Cortex of kidney (tissue), 1 donor: ENCODE data around the gene AIF1.

ENCODE experiments used
- DNase-seq: peaks from one replicate; lab custom pipeline; 2025; lab: John Stamatoyannopoulos, UW

The AIF1 gene

GRCh38 chr6:31614684-31615578, at the start of gene AIF1:
Gene AIF1 (plus strand): TSS chr6:31615234. CDS start chr6:31615330, 96 bp downstream.
- no peak for DNase-seq

- no peak for DNase-seq
Measured at GRCh38 chr6:31567531-31568370, 47.3 kb upstream of the AIF1 start.

- DNase-seq: no peak
Measured at GRCh38 chr6:31568537-31568961, 46.5 kb upstream of the AIF1 start.

GRCh38 chr6:31569861-31570536, 45.0 kb upstream of the AIF1 start:
- no peak for DNase-seq

- DNase-seq: no peak
Measured at GRCh38 chr6:31572041-31572911, 42.8 kb upstream of the AIF1 start, which contains the start of gene LTA. Gene LTA (plus strand): TSS chr6:31572289. CDS start chr6:31572743, 454 bp downstream.

GRCh38 chr6:31573239-31574105, 41.6 kb upstream of the AIF1 start:
- no peak for DNase-seq

- no peak for DNase-seq
Measured at GRCh38 chr6:31574106-31575061, 40.6 kb upstream of the AIF1 start.

GRCh38 chr6:31575335-31575901, 39.6 kb upstream of the AIF1 start, which contains the start of gene TNF:
Gene TNF (plus strand): TSS chr6:31575565. CDS start chr6:31575742, 177 bp downstream.
- DNase-seq: no peak

- no peak for DNase-seq
Measured at GRCh38 chr6:31575952-31576685, 38.9 kb upstream of the AIF1 start.

GRCh38 chr6:31576897-31577578, 38.0 kb upstream of the AIF1 start:
- no peak for DNase-seq

GRCh38 chr6:31577579-31577966, 37.5 kb upstream of the AIF1 start:
- DNase-seq: no peak

GRCh38 chr6:31578184-31579118, 36.6 kb upstream of the AIF1 start:
- no peak for DNase-seq

- no peak for DNase-seq
Measured at GRCh38 chr6:31579119-31579505, 35.9 kb upstream of the AIF1 start.

- DNase-seq: no peak
Measured at GRCh38 chr6:31579546-31580437, 35.2 kb upstream of the AIF1 start.

GRCh38 chr6:31580438-31580740, 34.6 kb upstream of the AIF1 start:
- no peak for DNase-seq
